ENCODE measurements around the gene CYP4X1. TPM values are rescaled to one million over a fixed set of nuclear protein-coding genes. Genes with fewer than 3 reads are reported as not detected.
A peak's percentile ranks its signal among the peaks of the same experiment; 100 is the strongest.
"Not testable (repeated sequence)": the region's sequence is repeated elsewhere in the genome, so short reads cannot be mapped to it uniquely, and the experiment has no call there.

The CYP4X1 gene
- total RNA-seq, 1 experiment from 2014 or later = not detected

DNA sequence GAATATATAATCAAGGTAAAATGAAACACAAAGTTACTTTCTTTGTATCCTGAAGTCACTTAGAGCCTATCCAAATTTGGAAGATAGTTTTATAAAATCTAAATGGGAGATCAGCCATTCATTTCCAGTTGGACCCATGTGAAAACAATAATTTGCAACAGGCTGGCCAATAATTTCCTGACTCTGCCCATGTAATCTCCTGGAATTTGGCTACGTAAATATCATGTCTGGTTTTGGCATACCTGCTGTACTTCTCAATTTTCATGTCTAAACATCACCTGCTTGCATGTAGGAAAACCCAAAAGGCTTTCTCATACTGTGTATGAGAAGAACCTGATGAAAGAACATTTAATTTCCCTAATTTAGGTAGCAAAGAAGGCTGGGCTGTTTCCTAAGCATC is 35.9 kb downstream of the CYP4X1 start:
- no peak for DNase-seq (ENCODE audit: low spot score)
- in situ Hi-C loops (cut with HindIII; ENCODE audit: low sequenced_read_pairs) = no loop called here

DNA sequence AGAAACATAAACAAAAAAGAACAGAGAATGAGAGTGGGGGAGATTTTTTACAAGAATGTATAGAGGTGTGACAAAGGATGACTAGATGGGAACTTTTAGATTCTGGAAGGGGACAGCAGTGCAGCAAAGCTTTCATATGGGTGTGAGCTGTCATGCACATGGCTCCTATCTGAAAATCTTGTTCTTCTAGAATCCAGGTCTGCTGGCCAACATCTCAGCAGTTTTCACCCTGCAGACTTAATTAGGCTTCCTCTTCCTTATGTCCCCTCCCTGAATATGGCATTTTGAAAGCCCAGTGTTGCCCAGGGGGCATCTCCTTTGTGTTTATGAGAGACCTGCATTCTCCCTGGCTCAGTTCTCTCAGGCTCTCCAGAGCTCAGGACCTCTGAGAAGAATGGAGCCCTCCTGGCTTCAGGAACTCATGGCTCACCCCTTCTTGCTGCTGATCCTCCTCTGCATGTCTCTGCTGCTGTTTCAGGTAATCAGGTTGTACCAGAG is 43.7 kb downstream of the CYP4X1 start, which contains the start of gene CYP4Z1:
TSS of gene CYP4Z1 (plus strand) at position 135 of the 498 bp plus-strand sequence. CDS start at position 395, 260 bp downstream.
- DNase-seq (ENCODE audit: low spot score) = no peak
- in situ Hi-C loops (cut with HindIII; ENCODE audit: low sequenced_read_pairs) = no loop called here

DNA sequence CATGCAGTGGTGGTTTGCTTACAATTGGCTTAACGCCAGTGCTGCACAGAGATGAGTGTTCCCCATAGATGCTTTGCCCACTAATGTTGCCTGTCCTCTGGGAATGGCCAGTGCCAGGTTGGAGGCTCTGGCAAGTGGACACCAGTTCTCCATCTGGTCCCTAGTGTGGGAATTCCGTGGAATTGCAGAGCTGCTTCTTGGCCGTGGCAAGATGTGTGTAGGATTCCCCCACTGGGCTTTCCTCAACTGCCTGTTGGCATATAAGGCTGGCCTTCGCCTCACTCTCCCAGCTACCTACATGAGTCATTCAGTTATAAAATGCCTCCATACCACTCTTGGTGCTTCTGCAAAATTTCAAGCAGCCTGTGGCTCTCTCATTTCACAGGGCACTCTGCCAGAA is 45.6 kb downstream of the CYP4X1 start:
- in situ Hi-C loops (cut with HindIII; ENCODE audit: low sequenced_read_pairs) = not testable (repeated sequence)

DNA sequence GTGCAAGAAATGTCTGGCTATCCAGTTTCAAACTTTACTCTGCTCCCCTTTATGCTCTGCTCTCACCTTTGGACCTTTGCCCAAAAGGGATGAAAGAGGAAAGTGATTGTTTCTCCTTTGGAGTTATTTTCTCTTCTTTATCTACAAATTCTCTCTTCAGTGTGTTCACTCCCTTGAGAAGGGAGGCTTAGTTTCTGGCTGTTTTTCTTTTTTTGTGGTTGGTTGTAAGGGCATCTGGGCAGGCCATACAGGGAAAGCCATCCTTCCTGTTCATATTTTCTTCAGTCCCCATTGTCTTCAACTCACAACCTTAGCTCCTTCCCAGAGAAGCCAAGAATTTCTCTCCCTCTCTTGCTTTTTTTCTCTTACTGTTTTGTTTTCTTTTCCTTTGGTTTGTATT is 46.0 kb downstream of the CYP4X1 start:
- DNase-seq (ENCODE audit: low spot score); in situ Hi-C loops (cut with HindIII; ENCODE audit: low sequenced_read_pairs): not testable (repeated sequence)

More for the DNA sequence above, 45.6 kb downstream of the CYP4X1 start:
- not testable (repeated sequence) for DNase-seq (ENCODE audit: low spot score)

DNA sequence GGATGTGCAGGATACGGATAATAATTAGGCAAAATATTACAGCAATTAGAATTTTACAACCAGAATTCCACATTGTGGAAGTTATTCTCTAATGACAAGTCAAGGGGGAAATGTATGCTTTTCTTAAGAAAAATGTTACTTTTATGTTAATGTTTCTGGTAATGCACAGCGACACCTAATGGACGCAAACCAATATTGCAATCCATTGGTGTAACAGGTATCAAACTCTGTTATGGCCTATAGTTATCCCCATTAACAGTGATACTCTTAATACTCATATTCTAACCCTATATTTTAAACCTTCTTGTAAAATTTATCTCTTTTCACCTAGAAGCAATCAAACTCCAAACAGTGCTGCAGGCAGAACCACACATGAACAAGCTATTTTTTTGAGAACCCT is 65.9 kb downstream of the CYP4X1 start:
- DNase-seq (ENCODE audit: low spot score) = peak; percentile 9
- in situ Hi-C loops (cut with HindIII; ENCODE audit: low sequenced_read_pairs) = not testable (repeated sequence)

DNA sequence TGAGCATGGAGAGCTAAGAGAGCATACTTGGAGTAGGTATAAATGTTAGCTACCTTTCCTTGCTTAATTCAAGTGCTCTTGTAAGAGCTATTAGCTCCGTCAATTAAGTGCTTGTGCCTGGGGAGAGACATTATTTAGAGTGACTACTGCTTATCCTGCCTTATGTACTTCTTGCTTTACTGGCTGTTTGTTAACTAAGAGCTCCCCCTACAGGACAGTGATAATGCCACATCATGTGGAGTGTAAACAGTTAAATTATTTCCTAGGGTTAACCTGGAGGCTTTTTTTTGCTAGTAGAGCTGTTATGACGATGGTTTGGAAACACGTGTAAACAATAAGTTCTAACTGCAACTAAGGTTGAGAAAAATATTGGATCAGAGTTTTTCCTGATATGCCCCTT is 68.0 kb downstream of the CYP4X1 start:
- in situ Hi-C loops (cut with HindIII; ENCODE audit: low sequenced_read_pairs); DNase-seq (ENCODE audit: low spot score): not testable (repeated sequence)

Other genes with a start within 250 kb of the CYP4X1 start
- not detected in 2 replicates for gene CYP4B1, start 224.6 kb upstream of the CYP4X1 start, total RNA-seq (2014; rRNA removed; shearing (Covaris generic))
- gene CYP4A11, start 82.2 kb upstream of the CYP4X1 start, total RNA-seq (2014; rRNA removed; shearing (Covaris generic)) = not detected in 2 replicates
- not detected in 2 replicates for gene CYP4Z1, start 43.6 kb downstream of the CYP4X1 start, total RNA-seq (2014; rRNA removed; shearing (Covaris generic))
- gene CYP4A22, start 113.8 kb downstream of the CYP4X1 start, total RNA-seq (2014; rRNA removed; shearing (Covaris generic)) = not detected in 2 replicates
- not detected in 2 replicates for gene PDZK1IP1, start 166.4 kb downstream of the CYP4X1 start, total RNA-seq (2014; rRNA removed; shearing (Covaris generic))
- 0.06 TPM in 1 of 2 replicates, not detected in the other for gene TAL1, start 208.6 kb downstream of the CYP4X1 start, total RNA-seq (2014; rRNA removed; shearing (Covaris generic))